Measurements from ENCODE around the gene ZNF438.
"Not testable (repeated sequence)": the region's sequence is repeated elsewhere in the genome, so short reads cannot be mapped to it uniquely, and the experiment has no call there.

Gene ZNF438

GRCh38 chr10:30820261-30820991 lies 211.2 kb downstream of the ZNF438 start:
- no peak for DNase-seq

GRCh38 chr10:30819341-30820181 lies 212.1 kb downstream of the ZNF438 start:
- no peak for DNase-seq

GRCh38 chr10:30818854-30819253 lies 212.8 kb downstream of the ZNF438 start:
- no peak for DNase-seq

GRCh38 chr10:30818010-30818660 lies 213.5 kb downstream of the ZNF438 start:
- DNase-seq: no peak

GRCh38 chr10:30817541-30817940 lies 214.1 kb downstream of the ZNF438 start:
- no peak for DNase-seq

- no peak for DNase-seq
Observed at GRCh38 chr10:30816820-30817171, 214.9 kb downstream of the ZNF438 start.

- DNase-seq: no peak
Observed at GRCh38 chr10:30816159-30816819, 215.4 kb downstream of the ZNF438 start.

GRCh38 chr10:30813872-30814481 lies 217.7 kb downstream of the ZNF438 start:
- DNase-seq: peak; percentile 56

GRCh38 chr10:30812018-30812851 lies 219.4 kb downstream of the ZNF438 start:
- peak; percentile 78 for DNase-seq

GRCh38 chr10:30811276-30812017 lies 220.2 kb downstream of the ZNF438 start:
- peak; percentile 65 for DNase-seq

GRCh38 chr10:30810416-30810815 lies 221.2 kb downstream of the ZNF438 start:
- no peak for DNase-seq

- no peak for DNase-seq
Observed at GRCh38 chr10:30806850-30807249, 224.8 kb downstream of the ZNF438 start.

GRCh38 chr10:30805061-30805460 lies 226.6 kb downstream of the ZNF438 start:
- no peak for DNase-seq

- no peak for DNase-seq
Observed at GRCh38 chr10:30804478-30805055, 227.1 kb downstream of the ZNF438 start.

- DNase-seq: no peak
Observed at GRCh38 chr10:30803892-30804322, 227.8 kb downstream of the ZNF438 start.

- no peak for DNase-seq
Observed at GRCh38 chr10:30803058-30803457, 228.6 kb downstream of the ZNF438 start.

- DNase-seq: no peak
Observed at GRCh38 chr10:30800368-30800767, 231.3 kb downstream of the ZNF438 start.

- peak; percentile 15 for DNase-seq
Observed at GRCh38 chr10:30798646-30799185, 232.9 kb downstream of the ZNF438 start.

GRCh38 chr10:30795024-30795423 lies 236.6 kb downstream of the ZNF438 start:
- DNase-seq: not testable (repeated sequence)
